GM19328 (cell line): ENCODE data around the gene GNAQ.

Experiments
- ATAC-seq: cut with Tn5 transposase; IDR thresholded peaks from one replicate; pipeline ENCODE4 v1.9.1; 2021; ENCODE audit warnings: mild to moderate bottlenecking, moderate library complexity; ENCODE audit not compliant: unreplicated experiment

GNAQ gene

GRCh38 chr9:78005231-78006002, 26.2 kb downstream of the GNAQ start:
- no peak for ATAC-seq

GRCh38 chr9:78004478-78005229, 27.0 kb downstream of the GNAQ start:
- no peak for ATAC-seq

GRCh38 chr9:78003730-78004129, 27.9 kb downstream of the GNAQ start:
- ATAC-seq, result no peak

GRCh38 chr9:78001946-78002731, 29.5 kb downstream of the GNAQ start:
- ATAC-seq, result no peak

GRCh38 chr9:78000221-78000620, 31.4 kb downstream of the GNAQ start:
- ATAC-seq, result no peak

GRCh38 chr9:77999231-77999631, 32.4 kb downstream of the GNAQ start:
- ATAC-seq, result no peak

- no peak for ATAC-seq
Observed at GRCh38 chr9:77997611-77998284, 33.9 kb downstream of the GNAQ start.

- no peak for ATAC-seq
Observed at GRCh38 chr9:77996696-77997095, 34.9 kb downstream of the GNAQ start.

- no peak for ATAC-seq
Observed at GRCh38 chr9:77991191-77991590, 40.4 kb downstream of the GNAQ start.

GRCh38 chr9:77989909-77990308, 41.7 kb downstream of the GNAQ start:
- no peak for ATAC-seq

GRCh38 chr9:77989458-77989857, 42.2 kb downstream of the GNAQ start:
- ATAC-seq, result no peak

GRCh38 chr9:77988630-77989029, 43.0 kb downstream of the GNAQ start:
- ATAC-seq, result no peak

- no peak for ATAC-seq
Observed at GRCh38 chr9:77987880-77988525, 43.6 kb downstream of the GNAQ start.

- ATAC-seq, result no peak
Observed at GRCh38 chr9:77987081-77987656, 44.4 kb downstream of the GNAQ start.

- no peak for ATAC-seq
Observed at GRCh38 chr9:77985996-77986395, 45.6 kb downstream of the GNAQ start.

GRCh38 chr9:77983320-77983662, 48.3 kb downstream of the GNAQ start:
- ATAC-seq, result no peak

- ATAC-seq, result no peak
Observed at GRCh38 chr9:77982581-77983319, 48.9 kb downstream of the GNAQ start.

- no peak for ATAC-seq
Observed at GRCh38 chr9:77981907-77982306, 49.7 kb downstream of the GNAQ start.

GRCh38 chr9:77981332-77981731, 50.3 kb downstream of the GNAQ start:
- no peak for ATAC-seq

- ATAC-seq, result no peak
Observed at GRCh38 chr9:77980622-77981021, 51.0 kb downstream of the GNAQ start.
